K562 (cell line): Measurements from ENCODE around the gene GNRHR. TPM values are rescaled to one million over a fixed set of nuclear protein-coding genes. Genes with fewer than 3 reads are reported as not detected.

ENCODE experiments used
- BCL6 ChIP-seq: fragments of 250-450 bp; sonication (Bioruptor Pico); IDR thresholded peaks from 2 replicates; pipeline ENCODE4 v1.4.0; 2020
- CBX1 ChIP-seq: sonication (generic); IDR thresholded peaks from 2 replicates; pipeline ENCODE4 v1.6.1; 2016; ENCODE audit warnings: antibody characterized with exemption, low read depth, mild to moderate bottlenecking
- CCAR2 ChIP-seq: fragments of 200-400 bp; formaldehyde crosslinking; IDR thresholded peaks from 2 replicates; pipeline ENCODE4 v1.6.1; 2017; ENCODE audit warnings: mild to moderate bottlenecking, low read depth, low read length
- FIP1L1 ChIP-seq: fragments of 200-400 bp; formaldehyde crosslinking; IDR thresholded peaks from 2 replicates; pipeline ENCODE4 v1.6.1; 2018; ENCODE audit warnings: mild to moderate bottlenecking, low read depth, low read length; ENCODE audit not compliant: poor library complexity, severe bottlenecking
- FOXA1 ChIP-seq: fragments of 450-650 bp; IDR thresholded peaks from 2 replicates; pipeline ENCODE4 v1.6.1; 2016; ENCODE audit warnings: mild to moderate bottlenecking, borderline replicate concordance
- HDAC8 ChIP-seq: fragments of 450-650 bp; IDR thresholded peaks from 2 replicates; pipeline ENCODE4 v1.6.1; 2016; ENCODE audit warnings: mild to moderate bottlenecking, missing genetic modification characterization, moderate library complexity, missing compliant biosample characterization
- HEY1 ChIP-seq: fragments of 250-450 bp; sonication (Bioruptor Pico); IDR thresholded peaks from 2 replicates; pipeline ENCODE4 v1.5.0; 2020; ENCODE audit warnings: mild to moderate bottlenecking, moderate library complexity, borderline replicate concordance
- HMBOX1 ChIP-seq: sonication (generic); IDR thresholded peaks from 2 replicates; pipeline ENCODE4 v1.6.1; 2016
- KLF1 ChIP-seq: fragments of 450-650 bp; IDR thresholded peaks from 2 replicates; pipeline ENCODE4 v1.6.1; 2016; ENCODE audit warnings: missing genetic modification characterization, missing compliant biosample characterization
- MXD1 ChIP-seq: fragments of 250-450 bp; sonication (Bioruptor Pico); IDR thresholded peaks from 2 replicates; pipeline ENCODE4 v1.8.0; 2021; ENCODE audit warnings: borderline replicate concordance, mild to moderate bottlenecking, moderate library complexity; ENCODE audit not compliant: poor library complexity, severe bottlenecking
- NR1H2 ChIP-seq: sonication (generic); formaldehyde crosslinking; IDR thresholded peaks from 2 replicates; pipeline ENCODE4 v1.4.0; 2020; ENCODE audit warnings: mild to moderate bottlenecking, missing genetic modification reagents
- RBM17 ChIP-seq: fragments of 200-400 bp; formaldehyde crosslinking; IDR thresholded peaks from 2 replicates; pipeline ENCODE4 v1.6.1; 2017; ENCODE audit warnings: low read depth, mild to moderate bottlenecking, low read length, borderline replicate concordance
- ZBTB8A ChIP-seq: fragments of 450-650 bp; IDR thresholded peaks from 2 replicates; pipeline ENCODE4 v1.6.1; 2018; ENCODE audit warnings: mild to moderate bottlenecking, moderate library complexity; ENCODE audit not compliant: partially characterized antibody
- ZNF239 ChIP-seq: fragments of 250-450 bp; sonication (Bioruptor Pico); IDR thresholded peaks from 2 replicates; pipeline ENCODE4 v1.4.0; 2020; ENCODE audit warnings: mild to moderate bottlenecking
- ZZZ3 ChIP-seq: fragments of 450-650 bp; IDR thresholded peaks from 2 replicates; pipeline ENCODE4 v1.6.1; 2016; ENCODE audit warnings: antibody characterized with exemption, mild to moderate bottlenecking, moderate library complexity
- polyA plus RNA-seq, 8 experiments: library from polyadenylated mRNA; depleted of rRNA in 4 of 8; stranded (reverse) in 5 of 8; unstranded in 3 of 8; fragments of >200 nt; fragmentation: Nextera tagmentation in 2 of 8; fragmentation: Illumina TruSeq in 1 of 8; extraction: Ambion mirVana in 2 of 8; extraction: Trizol in 1 of 8; gene quantifications; 2 replicates each; pipeline versions ENCODE4 v1.2.1 to v1.2.3, GENCODE V29; 2011 to 2014; ENCODE audit warnings: inconsistent platforms in 1 of 8, missing spikeins in 1 of 8
- total RNA-seq, 7 experiments: library from RNA; depleted of rRNA in 6 of 7; stranded (reverse); fragments of >200 nt in 6 of 7; fragmentation: Illumina TruSeq in 2 of 7; extraction: Trizol in 2 of 7; gene quantifications; 2 replicates each; pipeline versions ENCODE4 v1.2.1 to v1.2.3, GENCODE V29; 2011 to 2021; ENCODE audit warnings: low replicate concordance in 1 of 7
- TF ChIP-seq, protein P1 (sequence below): fragments of 450-650 bp; formaldehyde crosslinking; IDR thresholded peaks from 2 replicates; pipeline ENCODE4 v1.4.0; 2022; ENCODE audit warnings: missing genetic modification characterization
- TF ChIP-seq, protein P2 (sequence below): fragments of 450-650 bp; IDR thresholded peaks from 2 replicates; pipeline ENCODE4 v1.6.1; 2016; ENCODE audit warnings: borderline replicate concordance
- TF ChIP-seq, protein P3 (sequence below): sonication (generic); formaldehyde crosslinking; IDR thresholded peaks from 2 replicates; pipeline ENCODE4 v1.8.0; 2022; ENCODE audit warnings: mild to moderate bottlenecking, missing genetic modification reagents, borderline replicate concordance
- TF ChIP-seq, protein P4 (sequence below): fragments of 250-450 bp; sonication (Bioruptor Pico); IDR thresholded peaks from 2 replicates; pipeline ENCODE4 v1.5.0; 2020; ENCODE audit warnings: mild to moderate bottlenecking

GNRHR gene
- total and polyA plus RNA-seq, 9 of the 15 experiments (the other 6 are each of a cell fraction or from before 2014, with no cell fraction given): 0.06 to 0.13 TPM; not detected in 7

DNA sequence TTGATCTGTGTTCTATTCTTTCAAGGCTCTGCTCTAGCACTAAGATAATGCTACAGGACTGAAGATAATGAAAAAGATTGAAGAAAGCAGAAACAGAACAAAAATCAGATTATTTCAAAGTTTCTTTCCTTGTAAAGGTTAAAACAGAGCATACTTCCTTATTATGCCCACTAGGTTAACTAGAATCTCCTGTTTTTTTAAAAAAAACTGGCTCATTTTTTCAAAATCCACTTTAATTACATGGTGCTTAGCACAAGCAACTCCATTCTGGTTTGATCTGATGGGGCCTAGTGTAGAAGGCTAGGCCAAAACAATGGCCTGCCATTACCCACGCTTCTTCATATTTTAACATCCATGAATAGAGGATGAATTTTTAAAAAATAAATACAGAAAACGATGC, 52.0 kb downstream of the GNRHR start (continued):
- TF ChIP-seq NR1H2: no peak
- no peak for TF ChIP-seq CCAR2
- TF ChIP-seq KLF1 (tag): no peak
- TF ChIP-seq HEY1 (CRISPR knock-in tag): no peak
- TF ChIP-seq MXD1: peak; percentile 43
- TF ChIP-seq, protein P1, sequence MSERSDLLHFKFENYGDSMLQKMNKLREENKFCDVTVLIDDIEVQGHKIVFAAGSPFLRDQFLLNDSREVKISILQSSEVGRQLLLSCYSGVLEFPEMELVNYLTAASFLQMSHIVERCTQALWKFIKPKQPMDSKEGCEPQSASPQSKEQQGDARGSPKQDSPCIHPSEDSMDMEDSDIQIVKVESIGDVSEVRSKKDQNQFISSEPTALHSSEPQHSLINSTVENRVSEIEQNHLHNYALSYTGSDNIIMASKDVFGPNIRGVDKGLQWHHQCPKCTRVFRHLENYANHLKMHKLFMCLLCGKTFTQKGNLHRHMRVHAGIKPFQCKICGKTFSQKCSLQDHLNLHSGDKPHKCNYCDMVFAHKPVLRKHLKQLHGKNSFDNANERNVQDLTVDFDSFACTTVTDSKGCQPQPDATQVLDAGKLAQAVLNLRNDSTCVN (CRISPR knock-in tag): no peak
- no peak for TF ChIP-seq ZBTB8A
- TF ChIP-seq, protein P2, sequence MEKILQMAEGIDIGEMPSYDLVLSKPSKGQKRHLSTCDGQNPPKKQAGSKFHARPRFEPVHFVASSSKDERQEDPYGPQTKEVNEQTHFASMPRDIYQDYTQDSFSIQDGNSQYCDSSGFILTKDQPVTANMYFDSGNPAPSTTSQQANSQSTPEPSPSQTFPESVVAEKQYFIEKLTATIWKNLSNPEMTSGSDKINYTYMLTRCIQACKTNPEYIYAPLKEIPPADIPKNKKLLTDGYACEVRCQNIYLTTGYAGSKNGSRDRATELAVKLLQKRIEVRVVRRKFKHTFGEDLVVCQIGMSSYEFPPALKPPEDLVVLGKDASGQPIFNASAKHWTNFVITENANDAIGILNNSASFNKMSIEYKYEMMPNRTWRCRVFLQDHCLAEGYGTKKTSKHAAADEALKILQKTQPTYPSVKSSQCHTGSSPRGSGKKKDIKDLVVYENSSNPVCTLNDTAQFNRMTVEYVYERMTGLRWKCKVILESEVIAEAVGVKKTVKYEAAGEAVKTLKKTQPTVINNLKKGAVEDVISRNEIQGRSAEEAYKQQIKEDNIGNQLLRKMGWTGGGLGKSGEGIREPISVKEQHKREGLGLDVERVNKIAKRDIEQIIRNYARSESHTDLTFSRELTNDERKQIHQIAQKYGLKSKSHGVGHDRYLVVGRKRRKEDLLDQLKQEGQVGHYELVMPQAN: no peak
- TF ChIP-seq, protein P3, sequence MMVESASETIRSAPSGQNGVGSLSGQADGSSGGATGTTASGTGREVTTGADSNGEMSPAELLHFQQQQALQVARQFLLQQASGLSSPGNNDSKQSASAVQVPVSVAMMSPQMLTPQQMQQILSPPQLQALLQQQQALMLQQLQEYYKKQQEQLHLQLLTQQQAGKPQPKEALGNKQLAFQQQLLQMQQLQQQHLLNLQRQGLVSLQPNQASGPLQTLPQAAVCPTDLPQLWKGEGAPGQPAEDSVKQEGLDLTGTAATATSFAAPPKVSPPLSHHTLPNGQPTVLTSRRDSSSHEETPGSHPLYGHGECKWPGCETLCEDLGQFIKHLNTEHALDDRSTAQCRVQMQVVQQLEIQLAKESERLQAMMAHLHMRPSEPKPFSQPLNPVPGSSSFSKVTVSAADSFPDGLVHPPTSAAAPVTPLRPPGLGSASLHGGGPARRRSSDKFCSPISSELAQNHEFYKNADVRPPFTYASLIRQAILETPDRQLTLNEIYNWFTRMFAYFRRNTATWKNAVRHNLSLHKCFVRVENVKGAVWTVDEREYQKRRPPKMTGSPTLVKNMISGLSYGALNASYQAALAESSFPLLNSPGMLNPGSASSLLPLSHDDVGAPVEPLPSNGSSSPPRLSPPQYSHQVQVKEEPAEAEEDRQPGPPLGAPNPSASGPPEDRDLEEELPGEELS (CRISPR knock-in tag): no peak
- TF ChIP-seq RBM17: no peak
- TF ChIP-seq HDAC8 (tag): 0 out of 2 replicates have a peak, but pooled peaks have one; percentile 63
- TF ChIP-seq ZZZ3: no peak
- TF ChIP-seq HMBOX1: no peak
- TF ChIP-seq ZNF239 (CRISPR knock-in tag): peak; percentile 65
- peak; percentile 90 for TF ChIP-seq BCL6 (CRISPR knock-in tag)
- no peak for TF ChIP-seq FIP1L1
- no peak for TF ChIP-seq CBX1
- TF ChIP-seq, protein P4, sequence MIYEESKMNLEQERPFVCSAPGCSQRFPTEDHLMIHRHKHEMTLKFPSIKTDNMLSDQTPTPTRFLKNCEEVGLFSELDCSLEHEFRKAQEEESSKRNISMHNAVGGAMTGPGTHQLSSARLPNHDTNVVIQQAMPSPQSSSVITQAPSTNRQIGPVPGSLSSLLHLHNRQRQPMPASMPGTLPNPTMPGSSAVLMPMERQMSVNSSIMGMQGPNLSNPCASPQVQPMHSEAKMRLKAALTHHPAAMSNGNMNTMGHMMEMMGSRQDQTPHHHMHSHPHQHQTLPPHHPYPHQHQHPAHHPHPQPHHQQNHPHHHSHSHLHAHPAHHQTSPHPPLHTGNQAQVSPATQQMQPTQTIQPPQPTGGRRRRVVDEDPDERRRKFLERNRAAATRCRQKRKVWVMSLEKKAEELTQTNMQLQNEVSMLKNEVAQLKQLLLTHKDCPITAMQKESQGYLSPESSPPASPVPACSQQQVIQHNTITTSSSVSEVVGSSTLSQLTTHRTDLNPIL (CRISPR knock-in tag): no peak
- TF ChIP-seq FOXA1: no peak
